Hematopoietic multipotent progenitor cell (in vitro differentiated cells): Measurements from ENCODE around the gene GSTT4. TPM values are rescaled to one million over a fixed set of nuclear protein-coding genes. Genes with fewer than 3 reads are reported as not detected.
"Not testable (repeated sequence)": the region's sequence is repeated elsewhere in the genome, so short reads cannot be mapped to it uniquely, and the experiment has no call there.

Experiments used
- DNase-seq, 3 donors: peaks; one replicate each; pipeline ENCODE4 v3.0.0-alpha.2; 2011 to 2015; ENCODE audit warnings: low read depth in 2 of 3, low spot score in 2 of 3
- total RNA-seq: library from RNA; depleted of rRNA; stranded (reverse); fragments of >200 nt; gene quantifications from one replicate; pipeline ENCODE4 v1.2.3, GENCODE V29; 2012

Gene GSTT4
- total RNA-seq, 1 donor: not detected

- no peak for DNase-seq
Measured at GRCh38 chr22:24026056-24026455, 20.8 kb upstream of the GSTT4 start.

GRCh38 chr22:24025475-24025874, 20.2 kb upstream of the GSTT4 start:
- DNase-seq: no peak

- no peak for DNase-seq
Measured at GRCh38 chr22:24024354-24024753, 19.1 kb upstream of the GSTT4 start.

GRCh38 chr22:24023204-24023789, 18.0 kb upstream of the GSTT4 start:
- no peak for DNase-seq

GRCh38 chr22:24021304-24021703, 16.1 kb upstream of the GSTT4 start:
- DNase-seq: no peak

- DNase-seq: no peak
Measured at GRCh38 chr22:24016156-24016555, 10.9 kb upstream of the GSTT4 start.

GRCh38 chr22:24011735-24012068, 6.4 kb upstream of the GSTT4 start:
- no peak for DNase-seq

GRCh38 chr22:24010018-24010391, 4.8 kb upstream of the GSTT4 start:
- DNase-seq: no peak

GRCh38 chr22:24009227-24010017, 4.2 kb upstream of the GSTT4 start:
- DNase-seq: no peak

GRCh38 chr22:24008381-24009226, 3.4 kb upstream of the GSTT4 start:
- no peak for DNase-seq

GRCh38 chr22:24008022-24008283, 2.7 kb upstream of the GSTT4 start:
- DNase-seq: no peak

- DNase-seq: no peak
Measured at GRCh38 chr22:24007253-24008021, 2.2 kb upstream of the GSTT4 start.

- DNase-seq: no peak
Measured at GRCh38 chr22:24006914-24007214, 1.6 kb upstream of the GSTT4 start.

- no peak for DNase-seq
Measured at GRCh38 chr22:24006207-24006913, 1.1 kb upstream of the GSTT4 start.

- no peak for DNase-seq
Measured at GRCh38 chr22:24003887-24004286, 1.4 kb downstream of the GSTT4 start.

GRCh38 chr22:24002851-24003250, 2.4 kb downstream of the GSTT4 start:
- DNase-seq: no peak

GRCh38 chr22:24002272-24002671, 3.0 kb downstream of the GSTT4 start:
- no peak for DNase-seq

GRCh38 chr22:24001314-24001713, 3.9 kb downstream of the GSTT4 start:
- DNase-seq: no peak

GRCh38 chr22:23999779-24000178, 5.5 kb downstream of the GSTT4 start:
- DNase-seq: not testable (repeated sequence)

GRCh38 chr22:23997092-23997491, 8.2 kb downstream of the GSTT4 start:
- no peak for DNase-seq
